SK-N-SH (cell line): ENCODE measurements around the gene TRPV5.

Experiments
- EZH2phosphoT487 ChIP-seq: fragments of 200-600 bp; sonication (generic); IDR thresholded peaks from 2 replicates; pipeline ENCODE4 v1.6.1; 2017; ENCODE audit warnings: low read depth, mixed run types, mild to moderate bottlenecking, antibody characterized with exemption, moderate library complexity, borderline replicate concordance
- POLR2AphosphoS5 ChIP-seq: IDR thresholded peaks from 2 replicates; pipeline ENCODE4 v1.6.1; 2012; ENCODE audit warnings: low read depth, low read length
- RFX5 ChIP-seq: IDR thresholded peaks from 2 replicates; pipeline ENCODE4 v1.6.1; 2012; ENCODE audit warnings: mild to moderate bottlenecking, improper control_type of control experiment, low read length
- TAF1 ChIP-seq: IDR thresholded peaks from 2 replicates; pipeline ENCODE4 v1.6.1; 2012; ENCODE audit warnings: low read depth, mild to moderate bottlenecking, low read length, moderate library complexity, borderline replicate concordance
- TF ChIP-seq, protein P1 (sequence below): fragments of 200-600 bp; sonication (generic); IDR thresholded peaks from 2 replicates; pipeline ENCODE4 v1.6.1; 2017; ENCODE audit warnings: antibody characterized with exemption, mild to moderate bottlenecking, moderate library complexity

DNA sequence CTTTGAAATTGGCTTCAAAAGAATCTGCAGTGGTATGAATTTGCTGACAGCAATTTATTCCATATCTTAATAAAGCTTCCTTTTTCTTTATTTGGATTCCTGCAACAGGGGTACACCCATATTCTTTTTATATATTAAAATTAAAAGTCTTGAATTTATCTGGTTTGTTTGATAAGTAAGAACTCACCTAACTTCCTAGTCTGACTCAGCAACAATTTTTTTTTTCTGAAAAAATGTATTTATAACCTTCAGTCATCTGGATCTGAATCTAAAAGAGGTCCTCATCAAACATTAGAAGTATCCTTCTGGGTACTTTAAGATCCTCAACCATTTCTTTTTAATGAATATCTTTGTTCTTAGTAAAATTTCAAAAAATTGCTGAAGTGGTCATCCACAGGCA lies 74.1 kb downstream of the TRPV5 start:
- no peak for TF ChIP-seq TAF1
- TF ChIP-seq POLR2AphosphoS5: no peak
- TF ChIP-seq EZH2phosphoT487: no peak
- TF ChIP-seq, protein P1, sequence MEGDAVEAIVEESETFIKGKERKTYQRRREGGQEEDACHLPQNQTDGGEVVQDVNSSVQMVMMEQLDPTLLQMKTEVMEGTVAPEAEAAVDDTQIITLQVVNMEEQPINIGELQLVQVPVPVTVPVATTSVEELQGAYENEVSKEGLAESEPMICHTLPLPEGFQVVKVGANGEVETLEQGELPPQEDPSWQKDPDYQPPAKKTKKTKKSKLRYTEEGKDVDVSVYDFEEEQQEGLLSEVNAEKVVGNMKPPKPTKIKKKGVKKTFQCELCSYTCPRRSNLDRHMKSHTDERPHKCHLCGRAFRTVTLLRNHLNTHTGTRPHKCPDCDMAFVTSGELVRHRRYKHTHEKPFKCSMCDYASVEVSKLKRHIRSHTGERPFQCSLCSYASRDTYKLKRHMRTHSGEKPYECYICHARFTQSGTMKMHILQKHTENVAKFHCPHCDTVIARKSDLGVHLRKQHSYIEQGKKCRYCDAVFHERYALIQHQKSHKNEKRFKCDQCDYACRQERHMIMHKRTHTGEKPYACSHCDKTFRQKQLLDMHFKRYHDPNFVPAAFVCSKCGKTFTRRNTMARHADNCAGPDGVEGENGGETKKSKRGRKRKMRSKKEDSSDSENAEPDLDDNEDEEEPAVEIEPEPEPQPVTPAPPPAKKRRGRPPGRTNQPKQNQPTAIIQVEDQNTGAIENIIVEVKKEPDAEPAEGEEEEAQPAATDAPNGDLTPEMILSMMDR: no peak
- no peak for TF ChIP-seq RFX5
